ENCODE data around the gene MRPL24. TPM values are rescaled to one million over a fixed set of nuclear protein-coding genes. Genes with fewer than 3 reads are reported as not detected.
A peak's percentile ranks its signal among the peaks of the same experiment; 100 is the strongest.

Gene MRPL24
- total RNA-seq: 10 to 100 TPM; 22.9 to 55.6 (median 35.9) TPM

- peak; percentile 98 to 99 for DNase-seq
- Histone ChIP-seq H3K27ac (peak within 1 kb of the TSS; percentile 76 to 93 (median 87)), H3K27me3 (no peaks in the 10 kb centered on the region), H3K4me3 (replicated peaks in 1 of 3) (peak within 1 kb of the TSS; percentile 34 to 98 (median 53)), H3K4me1 (peaks cover 18 to 19% of the 10 kb centered on the region in 2 donors), H3K9me3 (no peaks in the 10 kb centered on the region), H3K36me3 (peaks cover 18 to 20% of the 10 kb centered on the region in 2 donors)
- intact Hi-C loops (cut with DNase I): no loop called here
- TF ChIP-seq CTCF (IDR thresholded peaks at IDR 0.05): peak in 1 of 6 experiments; percentile 17
- peak in 1 of 2 donors; percentile 46 for TF ChIP-seq POLR2A (IDR thresholded peaks at IDR 0.05)
- 1% methylated on average over 25 to 31 of the region's 38 CpGs for WGBS, 2 donors
Observed at GRCh38 chr1:156740741-156741480, at the start of gene MRPL24. TSS of gene MRPL24 (minus strand) at chr1:156741088. CDS start at chr1:156738704, 2,384 bp downstream.

GRCh38 chr1:156789621-156790318, 48.9 kb upstream of the MRPL24 start:
- no peak overlapping the region for H3K4me3 ChIP-seq (replicated peaks in 1 of 3)
- H3K9me3 ChIP-seq: no peaks in the 10 kb centered on the region
- intact Hi-C loops (cut with DNase I): no loop called here
- H3K4me1 ChIP-seq: no peaks in the 10 kb centered on the region
- H3K27ac ChIP-seq: no peak overlapping the region
- WGBS, 2 donors: 83 to 94% methylated on average over 4 of the region's 4 CpGs
- peaks cover 49% of the 10 kb centered on the region in 2 donors for H3K36me3 ChIP-seq
- TF ChIP-seq POLR2A (IDR thresholded peaks at IDR 0.05) (no peak), CTCF (IDR thresholded peaks at IDR 0.05) (no peak)
- H3K27me3 ChIP-seq: no peaks in the 10 kb centered on the region
- no peak for DNase-seq

GRCh38 chr1:156788136-156788535, 47.2 kb upstream of the MRPL24 start:
- no peak for DNase-seq
- Histone ChIP-seq H3K4me1 (no peaks in the 10 kb centered on the region), H3K9me3 (no peaks in the 10 kb centered on the region), H3K4me3 (replicated peaks in 1 of 3) (no peak overlapping the region), H3K27me3 (no peaks in the 10 kb centered on the region), H3K27ac (no peak overlapping the region), H3K36me3 (peaks cover 38 to 39% of the 10 kb centered on the region in 2 donors)
- intact Hi-C loops (cut with DNase I): no loop called here
- TF ChIP-seq CTCF (IDR thresholded peaks at IDR 0.05) (no peak), POLR2A (IDR thresholded peaks at IDR 0.05) (no peak)
- WGBS, 2 donors: 96 to 97% methylated on average over 2 of the region's 2 CpGs

DNA sequence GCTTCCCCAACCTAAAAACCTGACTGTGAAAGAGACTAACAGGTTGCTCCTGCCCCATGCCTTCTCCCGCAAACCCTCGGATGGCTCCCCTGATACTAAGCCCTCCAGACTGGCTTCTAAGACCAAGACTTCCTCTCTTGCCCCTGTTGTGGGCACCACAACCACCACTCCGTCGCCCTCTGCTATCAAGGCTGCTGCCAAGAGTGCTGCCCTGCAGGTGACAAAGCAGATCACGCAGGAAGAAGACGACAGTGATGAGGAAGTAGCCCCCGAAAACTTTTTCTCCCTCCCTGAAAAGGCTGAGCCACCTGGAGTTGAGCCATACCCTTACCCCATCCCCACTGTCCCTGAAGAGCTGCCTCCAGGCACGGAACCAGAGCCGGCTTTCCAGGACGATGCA, 45.8 kb upstream of the MRPL24 start:
- Histone ChIP-seq H3K4me1 (peaks cover 0 to 3% of the 10 kb centered on the region in 2 donors), H3K4me3 (replicated peaks in 1 of 3) (no peak overlapping the region), H3K36me3 (peaks cover 23 to 24% of the 10 kb centered on the region in 2 donors), H3K9me3 (no peaks in the 10 kb centered on the region), H3K27ac (no peak overlapping the region), H3K27me3 (no peaks in the 10 kb centered on the region)
- TF ChIP-seq POLR2A (IDR thresholded peaks at IDR 0.05) (no peak), CTCF (IDR thresholded peaks at IDR 0.05) (no peak)
- 88 to 98% methylated on average over 9 of the region's 10 CpGs for WGBS, 2 donors
- no peak for DNase-seq
- intact Hi-C loops (cut with DNase I): no loop called here

DNA sequence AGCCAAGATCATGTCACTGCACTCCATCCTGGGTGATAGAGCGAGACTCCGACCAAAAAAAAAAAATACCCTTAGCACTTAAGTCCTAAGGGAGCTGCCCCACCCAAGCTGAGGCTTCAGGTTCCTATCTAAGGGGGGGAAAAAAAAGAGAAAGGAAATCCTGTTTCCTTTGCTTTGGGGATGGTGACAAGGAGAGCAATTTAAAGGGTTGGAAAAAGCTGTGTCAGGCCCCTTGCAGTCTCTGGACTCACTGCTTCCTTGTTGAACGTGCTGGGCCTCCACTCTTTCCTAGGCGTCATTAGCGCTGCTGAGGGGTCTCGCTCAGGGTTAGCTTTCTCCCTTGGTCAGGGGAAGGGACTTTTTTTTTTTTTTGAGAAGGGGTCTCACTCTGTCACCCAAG, 44.6 kb upstream of the MRPL24 start:
- Histone ChIP-seq H3K36me3 (peaks cover 16 to 17% of the 10 kb centered on the region in 2 donors), H3K27me3 (no peaks in the 10 kb centered on the region), H3K9me3 (no peaks in the 10 kb centered on the region), H3K4me3 (replicated peaks in 1 of 3) (no peak overlapping the region), H3K4me1 (peaks cover 0 to 5% of the 10 kb centered on the region in 2 donors), H3K27ac (no peak overlapping the region)
- TF ChIP-seq POLR2A (IDR thresholded peaks at IDR 0.05): no peak
- no peak for TF ChIP-seq CTCF (IDR thresholded peaks at IDR 0.05)
- WGBS, 2 donors: 87% methylated on average over 6 of the region's 6 CpGs
- intact Hi-C loops (cut with DNase I): no loop called here
- DNase-seq: no peak
